GM18951 (cell line): ENCODE data around the gene NPNT.

Source experiments
- POLR2A ChIP-seq: IDR thresholded peaks from 4 replicates; pipeline ENCODE4 v1.6.1; 2011; ENCODE audit warnings: mild to moderate bottlenecking; ENCODE audit not compliant: insufficient read length, insufficient read depth; ENCODE audit errors: extremely low read depth
- in situ Hi-C: fragments of 300-500 bp; cut with MboI; formaldehyde crosslinking; loops from one replicate; pipeline ENCODE4 v1.12.0; 2022; ENCODE audit warnings: low sequenced_read_pairs, mixed read lengths, inconsistent platforms; ENCODE audit not compliant: unreplicated experiment

NPNT gene

GRCh38 chr4:105896461-105896942, 1.2 kb downstream of the NPNT start:
- in situ Hi-C loops = no loop called here
- TF ChIP-seq POLR2A = no peak

DNA sequence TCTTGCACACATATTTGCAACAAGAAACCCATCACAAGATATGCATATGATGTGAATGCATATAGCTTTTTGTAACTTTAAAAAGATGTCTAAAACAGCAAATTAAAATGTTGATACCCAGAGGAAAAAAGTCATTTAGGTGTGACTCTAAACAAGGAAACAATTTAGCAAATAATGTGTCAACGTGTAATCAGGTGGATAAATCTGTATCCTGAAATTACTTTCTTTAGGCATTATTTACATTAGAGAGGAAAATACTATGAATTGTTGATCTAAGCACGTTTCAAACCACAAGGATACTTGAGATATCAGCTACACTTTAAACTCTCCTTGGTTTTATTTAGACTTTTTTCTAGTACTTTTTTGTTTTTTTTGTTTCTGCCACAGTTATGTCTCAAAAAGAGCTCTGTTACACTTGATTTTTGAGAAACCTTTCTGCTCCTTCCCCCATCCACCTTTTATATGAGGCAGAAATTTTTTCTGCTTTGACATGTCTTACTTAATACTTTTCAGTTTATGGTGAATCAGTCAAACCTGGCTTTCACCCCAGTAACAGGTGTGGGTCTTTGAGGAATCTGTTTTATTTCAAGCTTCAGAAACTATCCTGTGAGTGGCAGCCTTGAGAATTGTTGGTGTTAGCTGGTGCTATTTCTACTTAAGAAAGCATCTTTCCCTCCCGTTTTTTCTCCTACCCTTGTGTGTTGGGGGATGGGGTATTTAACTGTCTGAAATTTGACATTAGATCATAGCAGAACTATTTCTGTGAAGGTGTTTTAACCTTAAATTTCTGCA, 1.9 kb downstream of the NPNT start:
- in situ Hi-C loops = no loop called here
- TF ChIP-seq POLR2A = no peak

GRCh38 chr4:105900541-105900940, 5.3 kb downstream of the NPNT start:
- no peak for TF ChIP-seq POLR2A
- in situ Hi-C loops = no loop called here

- TF ChIP-seq POLR2A = no peak
- in situ Hi-C loops = no loop called here
These were observed 7.4 kb downstream of the NPNT start for GRCh38 chr4:105902550-105903262.

- no peak for TF ChIP-seq POLR2A
- in situ Hi-C loops = no loop called here
These were observed 14.6 kb downstream of the NPNT start for GRCh38 chr4:105909787-105910281.

- in situ Hi-C loops = no loop called here
- TF ChIP-seq POLR2A = no peak
These were observed 16.2 kb downstream of the NPNT start for GRCh38 chr4:105911426-105911825.

GRCh38 chr4:105912633-105913032, 17.4 kb downstream of the NPNT start:
- TF ChIP-seq POLR2A = no peak
- in situ Hi-C loops = no loop called here

- in situ Hi-C loops = no loop called here
- no peak for TF ChIP-seq POLR2A
These were observed 22.0 kb downstream of the NPNT start for GRCh38 chr4:105917171-105917685.

GRCh38 chr4:105921301-105921700, 26.0 kb downstream of the NPNT start:
- TF ChIP-seq POLR2A = no peak
- in situ Hi-C loops = no loop called here

GRCh38 chr4:105923497-105924238, 28.4 kb downstream of the NPNT start:
- TF ChIP-seq POLR2A = no peak
- in situ Hi-C loops = no loop called here

DNA sequence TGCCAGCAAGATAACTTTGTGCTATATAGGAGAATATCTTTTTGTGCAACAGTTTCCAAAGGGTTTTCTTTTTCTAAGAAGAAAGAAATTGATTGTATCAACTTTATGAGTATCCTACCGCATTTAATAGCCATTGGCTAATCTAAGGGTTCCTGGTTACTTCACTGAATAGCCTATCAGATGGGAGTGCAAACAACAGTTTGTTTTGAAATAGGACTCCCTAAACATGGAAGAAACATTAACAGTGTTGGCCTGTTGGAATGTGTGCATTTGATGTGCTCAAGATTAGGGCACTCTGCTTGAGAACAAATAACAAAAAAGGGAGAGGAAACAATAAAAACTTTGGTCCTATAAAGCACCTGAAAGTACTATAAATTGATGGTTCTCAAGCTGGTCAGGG, 29.1 kb downstream of the NPNT start:
- no peak for TF ChIP-seq POLR2A
- in situ Hi-C loops = no loop called here

- no peak for TF ChIP-seq POLR2A
- in situ Hi-C loops = no loop called here
These were observed 35.4 kb downstream of the NPNT start for GRCh38 chr4:105930698-105931097.

DNA sequence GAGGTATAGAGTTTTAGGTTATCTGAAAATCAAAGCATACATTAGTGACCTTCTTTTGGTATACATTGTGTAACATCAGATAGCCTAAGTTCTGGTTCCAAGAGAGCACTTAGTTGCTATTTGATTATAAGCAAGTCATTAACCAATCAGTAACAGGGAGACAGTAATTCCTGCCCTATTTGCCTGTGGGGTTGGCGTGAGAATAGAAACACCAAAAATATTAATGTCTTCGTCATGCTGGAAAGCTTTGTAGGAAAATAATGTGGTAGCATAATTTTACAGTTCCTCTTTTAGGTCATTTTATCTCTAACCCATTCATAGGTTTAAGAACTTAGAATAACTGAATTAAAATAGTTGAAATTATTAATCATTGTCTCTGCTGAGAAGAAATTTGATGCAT, 37.8 kb downstream of the NPNT start:
- no peak for TF ChIP-seq POLR2A
- in situ Hi-C loops = no loop called here
